Heart right ventricle (tissue), 16 donors: ENCODE data around the gene AQP6. TPM values are rescaled to one million over a fixed set of nuclear protein-coding genes. Genes with fewer than 3 reads are reported as not detected.

Experiments used
- ATAC-seq, 8 donors: fragments of 200-7000 bp; cut with Tn5 transposase; one replicate each; pipeline ENCODE4 v1.9.1; 2020; ENCODE audit warnings: mild to moderate bottlenecking in 8 of 8, moderate library complexity in 8 of 8, moderate number of reproducible peaks in 1 of 8
- DNase-seq, 2 donors: peaks; one replicate each; pipeline ENCODE4 v3.0.0-alpha.2; 2020
- H3K27ac ChIP-seq, 10 donors: fragments of 200-600 bp; sonication (generic) in 2 of 10; one replicate each; pipeline versions ENCODE4 v1.5.0 to v1.8.0; 2020 to 2022; ENCODE audit warnings: mild to moderate bottlenecking in 3 of 10
- H3K27me3 ChIP-seq, 7 donors: fragments of 200-600 bp; one replicate each; pipeline ENCODE4 v1.8.0; 2021 to 2022; ENCODE audit warnings: mild to moderate bottlenecking in 2 of 7
- H3K36me3 ChIP-seq, 9 donors: fragments of 200-600 bp; sonication (generic) in 1 of 9; one replicate each; pipeline versions ENCODE4 v1.5.0 to v1.8.0; 2020 to 2022; ENCODE audit warnings: mild to moderate bottlenecking in 2 of 9
- H3K4me1 ChIP-seq, 9 donors: fragments of 200-600 bp; sonication (generic) in 1 of 9; one replicate each; pipeline versions ENCODE4 v1.5.0 to v1.8.0; 2020 to 2022; ENCODE audit warnings: mild to moderate bottlenecking in 4 of 9
- H3K4me3 ChIP-seq, 10 donors: fragments of 200-600 bp; sonication (generic) in 2 of 10; one replicate each; pipeline versions ENCODE4 v1.5.0 to v1.8.0; 2020 to 2022; ENCODE audit warnings: mild to moderate bottlenecking in 7 of 10, moderate library complexity in 2 of 10
- H3K9me3 ChIP-seq, 11 donors: fragments of 200-600 bp in 10 of 11; sonication (generic) in 2 of 11; one replicate each; pipeline versions ENCODE4 v1.5.0 to v1.8.0; 2013 to 2022; ENCODE audit warnings: mild to moderate bottlenecking in 2 of 11, control low read depth in 1 of 11, moderate library complexity in 1 of 11
- WGBS, 2 donors: extraction: QIAGEN DNeasy Blood & Tissue Kit; methylation state at CpG; one replicate each; pipeline ENCODE4 v1.1.7; 2013; ENCODE audit warnings: inconsistent platforms in 1 of 2; 5-methylcytosine and 5-hydroxymethylcytosine counted together
- intact Hi-C, 10 donors: fragments of 100-400 bp; cut with DNase I; formaldehyde crosslinking; loops; one replicate each; pipeline versions ENCODE4 v1.11.1 to v1.14.2; 2022
- polyA plus RNA-seq, 2 donors: library from polyadenylated mRNA; stranded (reverse); fragments of 200-250 nt; gene quantifications; one replicate each; pipeline ENCODE4 v1.2.3, GENCODE V29; 2013
- total RNA-seq, 10 donors: library from RNA; stranded (reverse); fragmentation: NEBNext Ultra II Directional in 3 of 10; extraction: Animal tissue kit (Norgen Biotek cat#: 25700) in 3 of 10; gene quantifications; one replicate each; pipeline versions ENCODE4 v1.2.1 to v1.2.4, GENCODE V29; 2021 to 2023
- TF ChIP-seq, protein P1 (sequence below), 9 donors: fragments of 200-600 bp; sonication (generic) in 2 of 9; IDR thresholded peaks; one replicate each; pipeline versions ENCODE4 v1.5.0 to v1.8.0; 2021 to 2022; ENCODE audit warnings: antibody characterized with exemption in 9 of 9, mild to moderate bottlenecking in 5 of 9, moderate library complexity in 1 of 9
- donor health status: Arrhythmogenic right ventricular cardiomyopathy.
- donor health status: ischemic (EF 13 %, LVEDD 7.1; RV severe dilation, severe dysfunction).
- donor health status: healthy with polysubstance abuse.
- donor health status: DM: no; HTN: yes; CAD: no.
- donor health status: DM: no; HTN: no; CAD: no.
- donor health status: ischemic (EF 25% LVEDD 6.9; RV normal size, moderate dysfunction).
- donor health status: ischemic (EF 25% LVEDD 5.7; RV mildly dilated, moderate dysfunction).
- donor health status: healthy.
- donor health status: DM: yes; HTN: yes; CAD: no.
- donor health status: Ischemic cardiomyopathy.
- donor health status: ischemic (EF 35%, LVEDD 5.7; RV mildly dilated, moderate dysfunction).
- donor health status: nonischemic (EF 11% LVEDD 7.7; RV severe dilation, severe dysfunction).
- donor health status: DM: yes; HTN: yes; CAD: no.
- donor health status: PGD.
- donor health status: ischemic (EF 29% LVEDD 5.4; RV normal size, mild dysfunction).
- donor health status: nonischemic (EF 23%, LVEDD 6.1; RV moderate dilation, normal function).

The AQP6 gene
- total and polyA plus RNA-seq, 12 donors: 0.06 to 0.15 TPM; not detected in 10

GRCh38 chr12:49934505-49934904 lies 38.2 kb upstream of the AQP6 start:
- Histone ChIP-seq H3K4me3 (no peak overlapping the region), H3K27me3 (peaks cover 0 to 5% (median 0%) of the 10 kb centered on the region in 7 donors), H3K36me3 (no peaks in the 10 kb centered on the region), H3K4me1 (peaks cover 0 to 5% (median 0%) of the 10 kb centered on the region in 9 donors), H3K27ac (no peak overlapping the region), H3K9me3 (no peaks in the 10 kb centered on the region)
- WGBS, 2 donors: 85 to 91% methylated on average over 3 of the region's 3 CpGs
- intact Hi-C loops: no loop called here
- ATAC-seq (no peak), DNase-seq (no peak)
- TF ChIP-seq, protein P1, sequence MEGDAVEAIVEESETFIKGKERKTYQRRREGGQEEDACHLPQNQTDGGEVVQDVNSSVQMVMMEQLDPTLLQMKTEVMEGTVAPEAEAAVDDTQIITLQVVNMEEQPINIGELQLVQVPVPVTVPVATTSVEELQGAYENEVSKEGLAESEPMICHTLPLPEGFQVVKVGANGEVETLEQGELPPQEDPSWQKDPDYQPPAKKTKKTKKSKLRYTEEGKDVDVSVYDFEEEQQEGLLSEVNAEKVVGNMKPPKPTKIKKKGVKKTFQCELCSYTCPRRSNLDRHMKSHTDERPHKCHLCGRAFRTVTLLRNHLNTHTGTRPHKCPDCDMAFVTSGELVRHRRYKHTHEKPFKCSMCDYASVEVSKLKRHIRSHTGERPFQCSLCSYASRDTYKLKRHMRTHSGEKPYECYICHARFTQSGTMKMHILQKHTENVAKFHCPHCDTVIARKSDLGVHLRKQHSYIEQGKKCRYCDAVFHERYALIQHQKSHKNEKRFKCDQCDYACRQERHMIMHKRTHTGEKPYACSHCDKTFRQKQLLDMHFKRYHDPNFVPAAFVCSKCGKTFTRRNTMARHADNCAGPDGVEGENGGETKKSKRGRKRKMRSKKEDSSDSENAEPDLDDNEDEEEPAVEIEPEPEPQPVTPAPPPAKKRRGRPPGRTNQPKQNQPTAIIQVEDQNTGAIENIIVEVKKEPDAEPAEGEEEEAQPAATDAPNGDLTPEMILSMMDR (IDR thresholded peaks at IDR 0.05): no peak

GRCh38 chr12:49936925-49937324 lies 35.8 kb upstream of the AQP6 start:
- DNase-seq (no peak), ATAC-seq (no peak)
- no peak overlapping the region for H3K27ac ChIP-seq
- H3K36me3 ChIP-seq: no peaks in the 10 kb centered on the region
- no peaks in the 10 kb centered on the region for H3K27me3 ChIP-seq
- H3K4me1 ChIP-seq: no peaks in the 10 kb centered on the region
- H3K9me3 ChIP-seq: no peaks in the 10 kb centered on the region
- TF ChIP-seq, protein P1 (IDR thresholded peaks at IDR 0.05): no peak
- 88 to 93% methylated on average over 3 of the region's 3 CpGs for WGBS, 2 donors
- intact Hi-C loops: no loop called here
- no peak overlapping the region for H3K4me3 ChIP-seq

DNA sequence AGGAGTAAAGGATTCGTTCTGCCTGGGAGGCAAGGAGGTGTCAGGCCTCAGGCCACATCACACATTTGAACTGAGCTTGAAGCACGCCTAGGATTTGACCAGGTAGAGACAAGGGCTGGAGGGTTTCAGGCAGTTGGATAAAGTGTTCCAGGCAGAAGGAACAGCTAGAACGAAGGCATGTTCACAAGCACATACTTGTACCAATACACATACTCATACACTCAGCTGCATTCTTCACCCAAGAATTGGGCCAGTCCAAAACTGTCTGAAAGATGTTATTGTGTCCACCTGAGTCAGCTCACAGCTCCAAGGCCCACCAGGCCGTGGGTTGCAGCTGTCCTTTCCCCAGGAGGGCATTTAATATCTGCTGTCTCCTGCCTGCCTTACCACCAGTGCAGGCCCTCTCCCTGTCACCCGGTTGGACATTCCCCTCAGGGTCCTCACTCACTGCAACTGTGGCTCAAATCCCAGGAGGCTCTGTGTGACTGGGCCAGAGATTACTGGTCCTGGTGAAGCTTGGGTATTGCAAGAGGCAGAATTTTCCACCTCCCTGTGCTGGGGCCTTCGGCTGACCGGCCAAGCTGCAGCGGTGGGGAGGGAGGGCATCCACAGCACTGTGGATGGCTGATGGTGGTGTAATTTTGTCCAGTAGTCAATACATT lies 35.0 kb upstream of the AQP6 start:
- ATAC-seq: no peak
- WGBS, 2 donors: 81 to 91% methylated on average over 7 to 8 of the region's 8 CpGs
- DNase-seq: no peak
- H3K27me3 ChIP-seq: no peaks in the 10 kb centered on the region
- H3K4me3 ChIP-seq: no peak overlapping the region
- intact Hi-C loops: no loop called here
- no peaks in the 10 kb centered on the region for H3K9me3 ChIP-seq
- no peak overlapping the region for H3K27ac ChIP-seq
- TF ChIP-seq, protein P1 (IDR thresholded peaks at IDR 0.05): no peak
- no peaks in the 10 kb centered on the region for H3K36me3 ChIP-seq
- H3K4me1 ChIP-seq: no peaks in the 10 kb centered on the region

DNA sequence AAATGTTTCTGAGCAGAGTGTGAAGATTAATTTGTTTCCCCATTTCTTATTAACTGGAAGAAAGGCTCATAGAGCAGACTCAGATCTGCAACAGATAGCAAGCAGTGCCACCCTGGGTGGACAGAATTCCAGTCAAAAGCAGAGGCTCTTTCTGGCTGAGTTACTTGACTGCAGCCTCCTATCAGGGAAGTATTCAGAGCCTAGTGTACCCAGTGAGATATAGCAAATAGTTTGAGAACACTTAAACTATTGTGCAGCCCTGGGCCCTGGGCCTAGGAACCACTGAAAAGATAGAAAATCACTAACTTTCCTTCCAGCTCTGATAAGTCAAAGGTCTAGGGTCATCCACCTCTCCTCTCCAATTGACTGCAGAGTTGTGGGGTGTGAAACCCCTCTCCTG lies 33.4 kb upstream of the AQP6 start:
- no peak overlapping the region for H3K27ac ChIP-seq
- TF ChIP-seq, protein P1 (IDR thresholded peaks at IDR 0.05): no peak
- ATAC-seq: peak in 1 of 8 donors; percentile 29
- intact Hi-C loops: no loop called here
- DNase-seq: no peak
- peaks cover 0 to 3% (median 0%) of the 10 kb centered on the region in 9 donors for H3K4me1 ChIP-seq
- no peaks in the 10 kb centered on the region for H3K27me3 ChIP-seq
- H3K4me3 ChIP-seq: no peak overlapping the region
- no peaks in the 10 kb centered on the region for H3K9me3 ChIP-seq
- no peaks in the 10 kb centered on the region for H3K36me3 ChIP-seq
